Neuron (in vitro differentiated cells): Measurements from ENCODE around the gene RAB40C.

Source experiments
- H2AFZ ChIP-seq: one replicate; pipeline ENCODE4 v1.6.1; 2013; ENCODE audit warnings: low read depth, mild to moderate bottlenecking, inconsistent platforms, low read length, moderate library complexity
- H3K27me3 ChIP-seq: one replicate; pipeline ENCODE4 v1.6.1; 2013; ENCODE audit warnings: low read length; ENCODE audit not compliant: insufficient read depth
- H3K36me3 ChIP-seq: one replicate; pipeline ENCODE4 v1.6.1; 2013; ENCODE audit warnings: low read length; ENCODE audit not compliant: insufficient read depth
- H3K4me1 ChIP-seq: one replicate; pipeline ENCODE4 v1.6.1; 2013; ENCODE audit warnings: low read length; ENCODE audit not compliant: insufficient read depth
- H3K4me3 ChIP-seq: 2 replicates; pipeline ENCODE4 v1.5.1; 2013; ENCODE audit warnings: mild to moderate bottlenecking, low read length, moderate library complexity
- H3K9me3 ChIP-seq: one replicate; pipeline ENCODE4 v1.6.1; 2013; ENCODE audit warnings: low read length

Gene RAB40C, protein sequence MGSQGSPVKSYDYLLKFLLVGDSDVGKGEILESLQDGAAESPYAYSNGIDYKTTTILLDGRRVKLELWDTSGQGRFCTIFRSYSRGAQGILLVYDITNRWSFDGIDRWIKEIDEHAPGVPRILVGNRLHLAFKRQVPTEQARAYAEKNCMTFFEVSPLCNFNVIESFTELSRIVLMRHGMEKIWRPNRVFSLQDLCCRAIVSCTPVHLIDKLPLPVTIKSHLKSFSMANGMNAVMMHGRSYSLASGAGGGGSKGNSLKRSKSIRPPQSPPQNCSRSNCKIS

DNA sequence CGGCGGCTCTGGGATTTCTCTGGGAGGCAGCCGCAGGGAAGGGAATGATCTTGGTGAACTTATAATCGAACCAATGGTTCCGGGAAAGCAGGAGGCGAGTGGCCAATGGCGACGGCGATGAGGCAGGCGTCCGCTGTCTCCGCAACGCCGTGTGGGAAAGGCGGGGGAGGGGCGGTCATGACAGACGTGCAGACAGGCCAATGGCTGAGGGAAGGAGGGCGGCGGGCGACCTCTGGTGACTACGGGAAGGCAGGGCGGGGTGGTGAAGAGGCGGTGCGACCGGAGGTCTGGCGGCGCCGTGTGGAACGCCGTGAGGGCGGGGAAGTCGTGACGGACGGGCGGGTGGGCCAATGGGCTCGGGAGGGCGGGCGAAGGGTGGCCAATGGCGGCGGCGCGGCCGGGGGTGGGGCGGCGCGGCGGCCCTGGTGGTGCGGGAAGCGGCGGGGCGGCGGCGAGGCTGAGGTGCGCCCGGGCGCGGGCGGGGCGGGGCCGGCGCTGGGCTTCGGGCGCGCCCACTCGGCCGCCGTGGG, at the start of gene RAB40C:
Gene RAB40C (plus strand): TSS at position 409 of the 530 bp plus-strand sequence. CDS start 226 bp downstream, outside the sequence.
- H3K4me3 ChIP-seq = peak within 1 kb of the TSS; percentile 80
- peak within 1 kb of the TSS; percentile 85 for H2AFZ ChIP-seq
- no peaks in the 10 kb centered on the region for H3K9me3 ChIP-seq
- H3K36me3 ChIP-seq = peaks cover 7% of the 10 kb centered on the region
- peaks cover 24% of the 10 kb centered on the region for H3K4me1 ChIP-seq
- H3K27me3 ChIP-seq = no peaks in the 10 kb centered on the region

GRCh38 chr16:540645-541340, 49.1 kb upstream of the RAB40C start:
- Histone ChIP-seq H3K4me3 (no peak overlapping the region), H2AFZ (no peak overlapping the region), H3K36me3 (peaks cover 8% of the 10 kb centered on the region), H3K9me3 (no peaks in the 10 kb centered on the region), H3K4me1 (no peaks in the 10 kb centered on the region), H3K27me3 (no peaks in the 10 kb centered on the region)

DNA sequence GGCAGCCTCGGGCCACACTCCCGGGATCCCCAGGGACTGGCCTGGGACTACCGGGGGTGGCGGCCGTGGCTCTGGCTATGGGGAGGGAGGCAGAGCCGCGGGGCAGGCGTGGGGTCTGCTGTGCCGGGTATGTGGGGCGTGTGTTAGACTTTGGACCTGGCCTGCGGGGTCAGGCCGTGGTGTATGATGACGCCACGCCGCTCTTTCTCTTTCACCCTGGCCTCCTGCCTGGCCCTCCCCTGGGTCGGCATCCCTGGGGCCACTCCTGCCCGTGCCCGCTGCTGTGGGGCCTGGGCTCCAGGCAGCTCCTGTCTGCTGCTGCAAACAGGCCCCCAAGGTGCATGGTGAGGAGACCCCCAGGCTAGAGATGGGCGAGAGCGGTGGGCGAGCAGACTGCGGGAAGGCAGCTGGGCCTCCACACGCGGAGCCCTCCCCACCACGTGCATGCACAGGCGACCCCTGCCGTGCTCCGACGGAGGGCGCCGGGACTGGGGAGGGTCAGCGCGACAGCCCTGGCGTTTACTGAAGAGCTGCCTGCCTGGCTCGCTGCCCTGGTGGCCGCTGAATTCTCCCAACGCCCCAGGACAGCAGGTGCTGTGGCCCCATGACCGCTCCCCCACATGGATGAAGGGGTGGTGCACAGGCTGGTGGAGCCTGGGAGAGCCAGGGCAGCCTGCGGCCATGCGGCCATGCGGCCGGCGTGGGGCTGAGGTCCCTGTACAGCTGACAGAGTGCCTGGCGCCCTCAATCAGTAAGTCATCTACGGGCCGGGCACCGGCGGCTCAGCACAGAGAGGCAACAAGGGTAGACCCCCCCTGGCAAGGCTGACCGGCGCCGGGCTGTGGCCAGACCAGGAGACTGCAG, 46.3 kb upstream of the RAB40C start:
- H2AFZ ChIP-seq = no peak overlapping the region
- peaks cover 8% of the 10 kb centered on the region for H3K36me3 ChIP-seq
- H3K9me3 ChIP-seq = no peaks in the 10 kb centered on the region
- H3K4me3 ChIP-seq = no peak overlapping the region
- H3K4me1 ChIP-seq = no peaks in the 10 kb centered on the region
- no peaks in the 10 kb centered on the region for H3K27me3 ChIP-seq

DNA sequence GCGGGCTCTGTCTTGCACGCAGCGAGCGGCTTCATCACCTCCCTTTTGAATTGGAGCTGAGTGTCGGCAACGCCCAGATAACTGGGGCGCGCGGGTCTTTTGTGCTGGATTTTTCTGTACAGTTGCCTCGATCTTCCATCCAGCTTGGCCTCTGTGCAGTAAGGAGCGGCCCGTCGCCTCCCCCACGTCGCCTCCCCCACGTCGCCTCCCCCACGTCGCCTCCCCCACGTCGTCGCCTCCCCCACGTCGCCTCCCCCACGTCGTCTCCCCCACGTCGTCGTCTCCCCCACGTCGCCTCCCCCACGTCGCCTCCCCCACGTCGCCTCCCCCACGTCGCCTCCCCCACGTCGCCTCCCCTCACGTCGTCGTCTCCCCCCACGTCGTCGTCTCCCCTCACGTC, 45.3 kb upstream of the RAB40C start:
- Histone ChIP-seq H3K27me3 (no peaks in the 10 kb centered on the region), H2AFZ (no peak overlapping the region), H3K9me3 (no peaks in the 10 kb centered on the region), H3K4me1 (no peaks in the 10 kb centered on the region), H3K36me3 (peaks cover 11% of the 10 kb centered on the region), H3K4me3 (no peak overlapping the region)

GRCh38 chr16:546909-547770, 42.7 kb upstream of the RAB40C start:
- Histone ChIP-seq H3K4me1 (no peaks in the 10 kb centered on the region), H3K36me3 (peaks cover 22% of the 10 kb centered on the region), H3K9me3 (no peaks in the 10 kb centered on the region), H3K27me3 (no peaks in the 10 kb centered on the region), H3K4me3 (no peak overlapping the region), H2AFZ (no peak overlapping the region)

GRCh38 chr16:548586-548985, 41.3 kb upstream of the RAB40C start:
- Histone ChIP-seq H3K4me1 (no peaks in the 10 kb centered on the region), H2AFZ (no peak overlapping the region), H3K9me3 (no peaks in the 10 kb centered on the region), H3K27me3 (no peaks in the 10 kb centered on the region), H3K36me3 (peaks cover 32% of the 10 kb centered on the region), H3K4me3 (no peak overlapping the region)

- Histone ChIP-seq H3K4me1 (peaks cover 8% of the 10 kb centered on the region), H3K9me3 (no peaks in the 10 kb centered on the region), H3K4me3 (no peak overlapping the region), H3K27me3 (no peaks in the 10 kb centered on the region), H2AFZ (no peak overlapping the region), H3K36me3 (peaks cover 32% of the 10 kb centered on the region)
Measured at GRCh38 chr16:549544-550263, 40.2 kb upstream of the RAB40C start.

GRCh38 chr16:551210-551609, 38.7 kb upstream of the RAB40C start:
- H3K36me3 ChIP-seq = peaks cover 32% of the 10 kb centered on the region
- no peak overlapping the region for H2AFZ ChIP-seq

DNA sequence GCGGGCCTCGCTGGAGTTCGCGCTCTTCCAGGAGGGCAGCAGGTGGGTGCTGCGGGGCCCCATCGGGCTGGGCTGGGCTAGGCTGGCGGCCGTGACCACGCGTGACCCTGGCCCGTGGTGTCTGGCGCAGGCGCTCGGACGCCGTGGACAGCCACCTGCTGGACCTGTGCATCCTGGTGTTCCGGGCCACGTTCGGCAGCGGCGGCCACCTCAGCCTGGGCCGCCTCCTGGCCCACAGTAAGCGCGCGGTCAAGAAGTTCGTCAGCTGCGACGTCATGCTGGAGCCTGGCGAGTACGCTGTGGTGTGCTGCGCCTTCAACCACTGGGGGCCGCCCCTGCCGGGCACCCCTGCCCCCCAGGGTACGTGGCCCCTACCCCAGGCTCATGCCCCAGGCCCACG, 37.7 kb upstream of the RAB40C start:
- Histone ChIP-seq H3K9me3 (no peaks in the 10 kb centered on the region), H2AFZ (no peak overlapping the region), H3K36me3 (peaks cover 29% of the 10 kb centered on the region), H3K4me1 (peaks cover 16% of the 10 kb centered on the region), H3K27me3 (no peaks in the 10 kb centered on the region), H3K4me3 (no peak overlapping the region)

More at GRCh38 chr16:551210-551609, 38.7 kb upstream of the RAB40C start:
- Histone ChIP-seq H3K9me3 (no peaks in the 10 kb centered on the region), H3K27me3 (no peaks in the 10 kb centered on the region), H3K4me1 (peaks cover 16% of the 10 kb centered on the region), H3K4me3 (no peak overlapping the region)

DNA sequence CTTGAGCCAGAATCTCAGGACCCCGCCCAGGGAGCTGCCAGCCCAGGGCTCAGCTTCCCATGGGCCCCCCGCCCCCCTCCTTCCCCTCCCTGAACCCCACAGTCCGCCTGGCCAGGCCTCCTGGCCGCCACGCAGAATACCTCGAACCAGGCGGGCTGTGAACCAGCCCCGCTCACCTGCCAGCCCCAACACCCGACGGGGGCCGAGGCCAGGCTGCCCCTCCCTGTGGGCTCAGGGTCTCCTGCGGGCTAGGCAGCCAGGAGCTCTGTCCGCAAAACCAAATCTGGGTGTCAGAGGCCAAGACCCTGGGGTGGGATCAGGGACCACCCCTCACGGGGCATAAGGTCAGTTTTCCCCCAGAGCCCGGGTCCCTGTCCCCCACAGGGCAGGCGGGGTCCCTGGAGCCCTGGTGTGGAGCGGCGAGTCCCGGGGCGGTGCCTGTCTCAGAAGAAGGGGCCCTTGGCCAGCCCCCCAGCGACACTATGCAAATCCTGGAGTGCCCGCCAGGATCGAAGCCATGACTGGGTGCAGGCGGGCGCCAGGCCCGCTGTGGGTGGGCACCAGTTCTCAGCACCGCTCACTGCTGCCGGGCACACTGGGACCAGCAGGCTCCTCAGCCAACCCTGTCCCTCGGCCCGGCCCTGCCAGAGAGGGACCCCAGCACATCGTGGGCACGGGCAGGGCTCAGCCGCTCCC, 36.1 kb upstream of the RAB40C start:
- no peak overlapping the region for H3K4me3 ChIP-seq
- H3K36me3 ChIP-seq = peaks cover 23% of the 10 kb centered on the region
- no peak overlapping the region for H2AFZ ChIP-seq
- H3K9me3 ChIP-seq = no peaks in the 10 kb centered on the region
- H3K4me1 ChIP-seq = peaks cover 19% of the 10 kb centered on the region
- H3K27me3 ChIP-seq = peaks cover 9% of the 10 kb centered on the region

GRCh38 chr16:554297-554621, 35.6 kb upstream of the RAB40C start:
- Histone ChIP-seq H3K4me3 (no peak overlapping the region), H3K9me3 (no peaks in the 10 kb centered on the region), H3K36me3 (peaks cover 21% of the 10 kb centered on the region), H2AFZ (no peak overlapping the region), H3K4me1 (peaks cover 19% of the 10 kb centered on the region), H3K27me3 (peaks cover 14% of the 10 kb centered on the region)
